Activated naive CD8-positive, alpha-beta T cell treated with anti-CD3 and anti-CD28 coated beads, Interleukin-2, amount 10 ng/mL, durations not matched to agents 7 days and 5 days (primary cell): Measurements from ENCODE around the gene MAPK11. TPM values are rescaled to one million over a fixed set of nuclear protein-coding genes. Genes with fewer than 3 reads are reported as not detected.

Experiments
- ATAC-seq: fragments of 150-1000 bp; cut with Tn5 transposase; one replicate; pipeline ENCODE4 v1.10.0; 2021; ENCODE audit warnings: low read depth, moderate library complexity
- POLR2A ChIA-PET: fragments of 350-600 bp; sonication (Branson Sonifier 250); formaldehyde crosslinking; loops from one replicate; lab custom pipeline; 2021; ENCODE audit warnings: antibody characterized with exemption; lab: Charles Lee
- DNase-seq: peaks from one replicate; pipeline ENCODE4 v3.0.0; 2021
- H3K27ac Mint-ChIP-seq: one replicate; pipeline ENCODE4 v1.8.0; 2022; ENCODE audit warnings: mild to moderate bottlenecking, mixed read lengths
- H3K27me3 Mint-ChIP-seq: one replicate; pipeline ENCODE4 v1.8.0; 2022; ENCODE audit warnings: mild to moderate bottlenecking, moderate library complexity, mixed read lengths
- H3K36me3 Mint-ChIP-seq: one replicate; pipeline ENCODE4 v1.8.0; 2021; ENCODE audit warnings: mild to moderate bottlenecking, mixed read lengths
- H3K4me1 Mint-ChIP-seq: one replicate; pipeline ENCODE4 v1.8.0; 2021; ENCODE audit warnings: mixed read lengths
- H3K4me3 Mint-ChIP-seq: one replicate; pipeline ENCODE4 v1.8.0; 2022; ENCODE audit warnings: mild to moderate bottlenecking, moderate library complexity, mixed read lengths
- H3K9me3 Mint-ChIP-seq: one replicate; pipeline ENCODE4 v1.8.0; 2021; ENCODE audit warnings: mixed read lengths
- total RNA-seq, 2 experiments: library from RNA; stranded (reverse); gene quantifications; one replicate each; pipeline ENCODE4 v1.2.3, GENCODE V29; 2021

The MAPK11 gene
- total RNA-seq, 2 experiments from 2014 or later = 7.9 to 8.5 TPM

GRCh38 chr22:50219800-50220602, 50.2 kb downstream of the MAPK11 start:
- no peaks in the 10 kb centered on the region for H3K27me3 Mint-ChIP-seq
- ATAC-seq (no peak), DNase-seq (no peak)
- H3K36me3 Mint-ChIP-seq = peaks cover 7% of the 10 kb centered on the region
- H3K27ac Mint-ChIP-seq = no peak overlapping the region
- no peak overlapping the region for H3K4me3 Mint-ChIP-seq
- POLR2A ChIA-PET = no interaction called here
- no peaks in the 10 kb centered on the region for H3K9me3 Mint-ChIP-seq
- no peaks in the 10 kb centered on the region for H3K4me1 Mint-ChIP-seq

- no peaks in the 10 kb centered on the region for H3K4me1 Mint-ChIP-seq
- DNase-seq (no peak), ATAC-seq (no peak)
- no peak overlapping the region for H3K27ac Mint-ChIP-seq
- POLR2A ChIA-PET = no interaction called here
- H3K27me3 Mint-ChIP-seq = no peaks in the 10 kb centered on the region
- H3K4me3 Mint-ChIP-seq = no peak overlapping the region
- no peaks in the 10 kb centered on the region for H3K9me3 Mint-ChIP-seq
- peaks cover 10% of the 10 kb centered on the region for H3K36me3 Mint-ChIP-seq
Observed at GRCh38 chr22:50218996-50219727, 51.0 kb downstream of the MAPK11 start.

DNA sequence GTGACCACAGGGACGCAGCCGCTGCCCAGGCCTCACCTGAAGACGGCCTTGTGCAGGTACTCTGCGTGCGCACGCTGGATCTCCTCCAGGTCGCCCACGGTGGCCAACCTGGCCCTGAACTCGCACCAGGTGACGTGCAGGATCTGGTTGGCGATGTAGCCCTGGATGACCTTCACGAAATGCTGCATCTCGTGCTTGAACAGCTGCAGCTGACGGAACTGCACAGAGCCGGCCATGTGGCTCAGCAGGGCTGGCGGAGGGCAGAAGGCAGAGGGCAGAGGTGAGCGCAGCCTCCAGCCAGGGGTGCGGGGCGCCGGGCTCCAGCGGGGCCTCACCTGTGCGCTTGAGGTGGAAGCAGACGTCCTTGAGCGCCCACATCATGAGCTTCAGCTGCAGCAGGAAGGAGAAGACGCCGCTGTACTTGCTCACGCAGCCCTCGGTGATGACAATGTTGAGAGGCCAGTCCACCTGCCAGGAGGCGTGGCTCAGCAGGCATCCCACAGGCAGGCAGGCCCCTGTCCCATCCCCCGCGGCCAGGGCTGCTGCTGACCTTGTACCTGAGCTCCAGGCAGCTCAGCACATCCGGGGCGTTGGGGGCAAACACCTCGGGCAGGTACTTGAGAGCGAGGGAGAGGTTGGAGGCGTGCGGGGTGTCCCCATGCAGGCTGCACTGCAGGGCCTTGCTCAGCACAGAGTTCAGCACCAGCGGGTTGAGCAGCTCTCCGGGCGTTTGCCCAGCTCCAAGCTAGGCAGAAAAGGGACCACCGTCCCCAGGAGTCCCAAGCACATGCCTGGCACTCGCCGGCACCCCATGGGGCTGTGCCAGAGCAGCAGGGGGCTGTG, 51.8 kb downstream of the MAPK11 start:
- POLR2A ChIA-PET = no interaction called here
- H3K4me3 Mint-ChIP-seq = no peak overlapping the region

GRCh38 chr22:50217543-50218152, 52.5 kb downstream of the MAPK11 start:
- H3K4me3 Mint-ChIP-seq = no peak overlapping the region
- POLR2A ChIA-PET = interaction anchor here (0.5 kb wide), 1 partner anchor 227 kb away, joined by 3 read pairs; no protein-coding TSS in a partner anchor
- no peak overlapping the region for H3K27ac Mint-ChIP-seq
- DNase-seq (no peak), ATAC-seq (no peak)
- peaks cover 15% of the 10 kb centered on the region for H3K36me3 Mint-ChIP-seq
- no peaks in the 10 kb centered on the region for H3K27me3 Mint-ChIP-seq
- H3K4me1 Mint-ChIP-seq = no peaks in the 10 kb centered on the region
- H3K9me3 Mint-ChIP-seq = no peaks in the 10 kb centered on the region

More for the DNA sequence above, 51.8 kb downstream of the MAPK11 start:
- H3K4me1 Mint-ChIP-seq = no peaks in the 10 kb centered on the region
- ATAC-seq (no peak), DNase-seq (no peak)
- H3K9me3 Mint-ChIP-seq = no peaks in the 10 kb centered on the region
- H3K27me3 Mint-ChIP-seq = no peaks in the 10 kb centered on the region
- no peak overlapping the region for H3K27ac Mint-ChIP-seq
- H3K36me3 Mint-ChIP-seq = peaks cover 11% of the 10 kb centered on the region

- no peak for ATAC-seq
- H3K36me3 Mint-ChIP-seq = peaks cover 15% of the 10 kb centered on the region
- POLR2A ChIA-PET = interaction anchor here (0.5 kb wide), 1 partner anchor 228 kb away, joined by 3 read pairs; no protein-coding TSS in a partner anchor
Observed at GRCh38 chr22:50216684-50217520, 53.3 kb downstream of the MAPK11 start.

DNA sequence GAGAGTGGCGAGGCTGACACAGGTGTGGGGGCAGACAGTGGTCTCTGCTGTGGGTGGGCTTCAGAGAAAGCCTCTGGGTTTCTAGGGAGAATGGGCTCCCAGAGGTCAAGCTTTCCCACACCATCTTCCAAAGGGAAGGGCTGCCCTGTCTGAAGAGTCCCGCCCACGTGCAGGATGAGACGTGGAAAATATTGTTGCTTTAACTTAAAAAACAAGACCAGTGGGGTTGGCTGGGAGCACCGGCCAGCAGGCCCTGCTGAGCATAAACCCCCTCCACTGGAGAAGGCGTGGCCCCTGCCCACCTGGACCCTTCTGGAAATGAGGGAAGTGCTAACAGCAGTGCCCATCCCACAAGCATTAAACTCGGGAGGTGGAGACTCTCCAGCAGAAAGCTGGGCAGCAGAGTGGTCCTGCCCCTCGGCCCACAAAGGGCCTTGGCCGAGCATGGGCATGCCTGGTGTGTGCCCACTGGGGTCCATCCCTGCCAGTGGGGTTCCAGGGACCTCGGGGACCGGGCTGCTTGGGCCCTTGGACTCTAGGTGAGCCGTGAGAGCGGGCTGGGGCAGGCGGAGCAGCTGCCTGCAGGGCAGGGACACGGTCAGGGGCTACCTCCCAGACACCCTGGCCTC, 54.0 kb downstream of the MAPK11 start:
- POLR2A ChIA-PET = interaction anchor here (0.7 kb wide), 1 partner anchor 292 kb away, joined by 3 read pairs; the partner anchor contains the start of genes LMF2 and NCAPH2
- ATAC-seq = no peak
- H3K36me3 Mint-ChIP-seq = peaks cover 15% of the 10 kb centered on the region
- H3K27ac Mint-ChIP-seq = no peak overlapping the region
- no peaks in the 10 kb centered on the region for H3K9me3 Mint-ChIP-seq
- DNase-seq = no peak
- H3K27me3 Mint-ChIP-seq = no peaks in the 10 kb centered on the region
- peaks cover 2% of the 10 kb centered on the region for H3K4me1 Mint-ChIP-seq
- no peak overlapping the region for H3K4me3 Mint-ChIP-seq

More at GRCh38 chr22:50216684-50217520, 53.3 kb downstream of the MAPK11 start:
- H3K4me3 Mint-ChIP-seq = no peak overlapping the region
- no peaks in the 10 kb centered on the region for H3K9me3 Mint-ChIP-seq
- no peak overlapping the region for H3K27ac Mint-ChIP-seq
- H3K4me1 Mint-ChIP-seq = peaks cover 1% of the 10 kb centered on the region
- H3K27me3 Mint-ChIP-seq = no peaks in the 10 kb centered on the region
- no peak for DNase-seq

GRCh38 chr22:50215297-50216054, 54.7 kb downstream of the MAPK11 start:
- Mint-ChIP-seq H3K27me3 (no peaks in the 10 kb centered on the region), H3K27ac (no peak overlapping the region), H3K9me3 (no peaks in the 10 kb centered on the region), H3K4me1 (peaks cover 4% of the 10 kb centered on the region), H3K36me3 (peaks cover 17% of the 10 kb centered on the region), H3K4me3 (no peak overlapping the region)
- no peak for DNase-seq
- no peak for ATAC-seq
- POLR2A ChIA-PET = interaction anchor here (0.7 kb wide), 1 partner anchor 292 kb away, joined by 3 read pairs; the partner anchor contains the start of genes LMF2 and NCAPH2

Other genes starting within 250 kb of the MAPK11 start
- gene TTLL8, start 212.1 kb downstream of the MAPK11 start, total RNA-seq = not detected
- gene MLC1, start 185.0 kb downstream of the MAPK11 start, total RNA-seq = 1 to 10 TPM; 4.2 to 4.9 TPM
- gene MOV10L1, start 180.4 kb downstream of the MAPK11 start, total RNA-seq = not detected
- under 1 TPM; 0.11 TPM for gene PANX2, start 99.6 kb downstream of the MAPK11 start, total RNA-seq
- gene TRABD, start 84.5 kb downstream of the MAPK11 start, total RNA-seq = 100 to 1,000 TPM; 116 to 121 TPM
- gene SELENOO, start 69.4 kb downstream of the MAPK11 start, total RNA-seq = 10 to 100 TPM; 27.9 to 33.3 TPM
- gene TUBGCP6, start 25.4 kb downstream of the MAPK11 start, total RNA-seq = 10 to 100 TPM; 92.2 to 94.5 TPM
- gene HDAC10, start 19.1 kb downstream of the MAPK11 start, total RNA-seq = 100 to 1,000 TPM in 1 of 2 experiments, 10 to 100 TPM in 1; 99.1 to 111 TPM
- 1 to 10 TPM; 3.1 to 3.6 TPM for gene MAPK12, start 8.7 kb downstream of the MAPK11 start, total RNA-seq
- gene PLXNB2, start 37.3 kb upstream of the MAPK11 start, total RNA-seq = 10 to 100 TPM; 43.0 to 45.8 TPM
- 1 to 10 TPM; 8.8 to 9.5 TPM for gene DENND6B, start 56.6 kb upstream of the MAPK11 start, total RNA-seq
- 10 to 100 TPM; 81.6 to 86.8 TPM for gene PPP6R2, start 72.9 kb upstream of the MAPK11 start, total RNA-seq
- gene SBF1, start 204.7 kb upstream of the MAPK11 start, total RNA-seq = 100 to 1,000 TPM; 211 to 221 TPM
- 1 to 10 TPM; 6.5 to 6.7 TPM for gene ADM2, start 211.2 kb upstream of the MAPK11 start, total RNA-seq
- gene MIOX, start 216.5 kb upstream of the MAPK11 start, total RNA-seq = not detected
- 100 to 1,000 TPM; 128 to 141 TPM for gene LMF2, start 237.3 kb upstream of the MAPK11 start, total RNA-seq
- gene NCAPH2, start 237.8 kb upstream of the MAPK11 start, total RNA-seq = 100 to 1,000 TPM; 126 TPM